ENCODE data around the gene EYS.

The EYS gene

GRCh38 chr6:64104051-64104450 lies 1603.0 kb downstream of the EYS start:
- in situ Hi-C loops (cut with MboI; ENCODE audit: low sequenced_read_pairs): no loop called here

- in situ Hi-C loops (cut with MboI; ENCODE audit: low sequenced_read_pairs): no loop called here
Measured at GRCh38 chr6:64103480-64103879, 1603.5 kb downstream of the EYS start.

GRCh38 chr6:64100702-64101303 lies 1606.2 kb downstream of the EYS start:
- in situ Hi-C loops (cut with MboI; ENCODE audit: low sequenced_read_pairs): no loop called here

- in situ Hi-C loops (cut with MboI; ENCODE audit: low sequenced_read_pairs): no loop called here
Measured at GRCh38 chr6:64090352-64090751, 1616.7 kb downstream of the EYS start.

GRCh38 chr6:64085126-64085525 lies 1621.9 kb downstream of the EYS start:
- in situ Hi-C loops (cut with MboI; ENCODE audit: low sequenced_read_pairs): no loop called here

- in situ Hi-C loops (cut with MboI; ENCODE audit: low sequenced_read_pairs): no loop called here
Measured at GRCh38 chr6:64084185-64084663, 1622.8 kb downstream of the EYS start.

GRCh38 chr6:64083261-64083660 lies 1623.8 kb downstream of the EYS start:
- in situ Hi-C loops (cut with MboI; ENCODE audit: low sequenced_read_pairs): no loop called here

- in situ Hi-C loops (cut with MboI; ENCODE audit: low sequenced_read_pairs): no loop called here
Measured at GRCh38 chr6:64081453-64081852, 1625.6 kb downstream of the EYS start.

GRCh38 chr6:64074981-64075380 lies 1632.0 kb downstream of the EYS start:
- in situ Hi-C loops (cut with MboI; ENCODE audit: low sequenced_read_pairs): no loop called here

GRCh38 chr6:64072686-64073085 lies 1634.3 kb downstream of the EYS start:
- in situ Hi-C loops (cut with MboI; ENCODE audit: low sequenced_read_pairs): no loop called here

- in situ Hi-C loops (cut with MboI; ENCODE audit: low sequenced_read_pairs): no loop called here
Measured at GRCh38 chr6:64064919-64065318, 1642.1 kb downstream of the EYS start.

- in situ Hi-C loops (cut with MboI; ENCODE audit: low sequenced_read_pairs): no loop called here
Measured at GRCh38 chr6:64062960-64063683, 1643.9 kb downstream of the EYS start.

- in situ Hi-C loops (cut with MboI; ENCODE audit: low sequenced_read_pairs): no loop called here
Measured at GRCh38 chr6:64054861-64055260, 1652.2 kb downstream of the EYS start.

GRCh38 chr6:64050590-64050989 lies 1656.4 kb downstream of the EYS start:
- in situ Hi-C loops (cut with MboI; ENCODE audit: low sequenced_read_pairs): no loop called here

GRCh38 chr6:64049736-64050135 lies 1657.3 kb downstream of the EYS start:
- in situ Hi-C loops (cut with MboI; ENCODE audit: low sequenced_read_pairs): no loop called here

GRCh38 chr6:64046746-64047208 lies 1660.2 kb downstream of the EYS start:
- in situ Hi-C loops (cut with MboI; ENCODE audit: low sequenced_read_pairs): no loop called here

- in situ Hi-C loops (cut with MboI; ENCODE audit: low sequenced_read_pairs): no loop called here
Measured at GRCh38 chr6:64041373-64041772, 1665.7 kb downstream of the EYS start.

GRCh38 chr6:64040113-64040512 lies 1666.9 kb downstream of the EYS start:
- in situ Hi-C loops (cut with MboI; ENCODE audit: low sequenced_read_pairs): no loop called here

- in situ Hi-C loops (cut with MboI; ENCODE audit: low sequenced_read_pairs): no loop called here
Measured at GRCh38 chr6:64037427-64037826, 1669.6 kb downstream of the EYS start.

GRCh38 chr6:64034910-64035655 lies 1671.9 kb downstream of the EYS start:
- in situ Hi-C loops (cut with MboI; ENCODE audit: low sequenced_read_pairs): no loop called here

GRCh38 chr6:64034291-64034690 lies 1672.7 kb downstream of the EYS start:
- in situ Hi-C loops (cut with MboI; ENCODE audit: low sequenced_read_pairs): no loop called here
